B cell (primary cell): ENCODE data around the gene MRPS21. TPM values are rescaled to one million over a fixed set of nuclear protein-coding genes. Genes with fewer than 3 reads are reported as not detected.
A peak's percentile ranks its signal among the peaks of the same experiment; 100 is the strongest.

Experiments used
- ATAC-seq: fragments of 200-7000 bp; cut with Tn5 transposase; one replicate; pipeline ENCODE4 v1.10.0; 2021; ENCODE audit warnings: low read depth, mild to moderate bottlenecking, moderate number of reproducible peaks, moderate library complexity
- CTCF ChIA-PET: fragments of 350-600 bp; sonication (Branson Sonifier 250); formaldehyde crosslinking; loops from one replicate; lab custom pipeline; 2021; ENCODE audit warnings: antibody characterized with exemption, inconsistent platforms; lab: Charles Lee
- POLR2A ChIA-PET: fragments of 350-600 bp; sonication (Branson Sonifier 250); formaldehyde crosslinking; loops from one replicate; lab custom pipeline; 2021; ENCODE audit warnings: antibody characterized with exemption; lab: Charles Lee
- DNase-seq: peaks from one replicate; pipeline ENCODE4 v3.0.0; 2013
- H2AFZ ChIP-seq: 2 replicates; pipeline ENCODE4 v1.6.1; 2012; ENCODE audit warnings: mild to moderate bottlenecking, low read depth, low read length; ENCODE audit not compliant: insufficient read depth, poor library complexity, severe bottlenecking
- H3K27ac ChIP-seq, 2 donors: 1 replicate in 1 of 2; 2 replicates in 1 of 2; pipeline ENCODE4 v1.5.1; 2012 to 2013; ENCODE audit warnings: low read length in 2 of 2, mild to moderate bottlenecking in 2 of 2, moderate library complexity in 1 of 2
- H3K27me3 ChIP-seq, 4 experiments: fragments of 200-600 bp in 1 of 4; sonication (generic) in 1 of 4; replicated peaks in 1 of 4; 1 replicate in 2 of 4; 2 replicates in 2 of 4; pipeline versions ENCODE4 v1.6.1 to v1.7.0; 2013 to 2016; ENCODE audit warnings: low read length in 3 of 4, mild to moderate bottlenecking in 2 of 4, mixed read lengths in 1 of 4, moderate library complexity in 1 of 4; ENCODE audit not compliant: insufficient read depth in 4 of 4, control insufficient read depth in 3 of 4; ENCODE audit errors: control extremely low read depth in 1 of 4
- H3K36me3 ChIP-seq, 2 experiments: replicated peaks in 1 of 2; 1 replicate in 1 of 2; 2 replicates in 1 of 2; pipeline versions ENCODE4 v1.6.1 to v1.7.1; 2013; ENCODE audit warnings: low read length in 1 of 2; ENCODE audit not compliant: insufficient read depth in 2 of 2, control insufficient read depth in 1 of 2; ENCODE audit errors: control extremely low read depth in 1 of 2, extremely low read depth in 1 of 2
- H3K4me1 ChIP-seq, 2 donors: fragments of 200-600 bp in 1 of 2; sonication (generic) in 1 of 2; 1 replicate in 1 of 2; 2 replicates in 1 of 2; pipeline versions ENCODE4 v1.5.1 to v1.6.1; 2013 to 2017; ENCODE audit warnings: low read length in 2 of 2; ENCODE audit not compliant: control insufficient read depth in 2 of 2, insufficient read depth in 2 of 2
- H3K4me2 ChIP-seq: replicated peaks from 2 replicates; pipeline ENCODE3; 2012; ENCODE audit warnings: mild to moderate bottlenecking, low read depth, low read length; ENCODE audit not compliant: poor library complexity, severe bottlenecking
- H3K4me3 ChIP-seq, 5 experiments: fragments of 200-600 bp in 1 of 5; sonication (generic) in 1 of 5; 1 replicate in 3 of 5; 2 replicates in 2 of 5; pipeline versions ENCODE4 v1.5.1 to v1.7.0; 2011 to 2016; ENCODE audit warnings: low read length in 4 of 5, mild to moderate bottlenecking in 4 of 5, low read depth in 2 of 5, control low read depth in 1 of 5, moderate library complexity in 1 of 5; ENCODE audit not compliant: insufficient read depth in 1 of 5; ENCODE audit errors: control extremely low read depth in 1 of 5, extremely low read depth in 1 of 5
- H3K79me2 ChIP-seq: fragments of 200-600 bp; sonication (generic); one replicate; pipeline ENCODE4 v1.6.0; 2016; ENCODE audit warnings: low read length; ENCODE audit not compliant: control insufficient read depth, insufficient read depth
- H3K9ac ChIP-seq: fragments of 200-600 bp; sonication (generic); 2 replicates; pipeline ENCODE4 v1.6.1; 2017; ENCODE audit warnings: mild to moderate bottlenecking, low read length, moderate library complexity
- H3K9me3 ChIP-seq, 3 donors: one replicate each; pipeline versions ENCODE4 v1.6.1 to v1.7.1; 2013; ENCODE audit warnings: low read length in 2 of 3; ENCODE audit not compliant: control insufficient read depth in 2 of 3, insufficient read depth in 1 of 3; ENCODE audit errors: control extremely low read depth in 1 of 3
- H4K20me1 ChIP-seq: 2 replicates; pipeline ENCODE4 v1.6.0; 2012; ENCODE audit warnings: mild to moderate bottlenecking, low read length; ENCODE audit not compliant: insufficient read depth, control insufficient read depth, poor library complexity, severe bottlenecking
- H3K27ac Mint-ChIP-seq: one replicate; pipeline ENCODE4 v1.8.0; 2021; ENCODE audit warnings: mixed read lengths
- H3K27me3 Mint-ChIP-seq: one replicate; pipeline ENCODE4 v1.8.0; 2021; ENCODE audit warnings: mixed read lengths
- H3K4me1 Mint-ChIP-seq: one replicate; pipeline ENCODE4 v1.8.0; 2021; ENCODE audit warnings: mixed read lengths
- H3K4me3 Mint-ChIP-seq: one replicate; pipeline ENCODE4 v1.8.0; 2021; ENCODE audit warnings: mixed read lengths
- H3K9me3 Mint-ChIP-seq: one replicate; pipeline ENCODE4 v1.8.0; 2022; ENCODE audit warnings: mixed read lengths; ENCODE audit not compliant: insufficient read depth
- EZH2 ChIP-seq: IDR thresholded peaks from 2 replicates; pipeline ENCODE4 v1.6.1; 2012; ENCODE audit warnings: borderline replicate concordance, low read depth, mild to moderate bottlenecking, moderate library complexity, low read length; ENCODE audit not compliant: insufficient read depth, poor library complexity, severe bottlenecking
- WGBS: methylation state at CpG from one replicate; pipeline ENCODE4 v1.1.5; 2013; ENCODE audit warnings: missing lambda C conversion rate; ENCODE audit not compliant: insufficient coverage; 5-methylcytosine and 5-hydroxymethylcytosine counted together
- intact Hi-C: fragments of 100-400 bp; cut with micrococcal nuclease; formaldehyde crosslinking; loops from one replicate; pipeline ENCODE4 v1.10.0; 2022
- polyA plus RNA-seq: library from polyadenylated mRNA; depleted of rRNA; stranded (reverse); fragments of >200 nt; gene quantifications from 2 replicates; pipeline ENCODE4 v1.2.3, GENCODE V29; 2012
- total RNA-seq, 2 donors: library from RNA; stranded (reverse); fragments of 120-200 nt in 1 of 2; gene quantifications; 1 replicate in 1 of 2; 2 replicates in 1 of 2; pipeline versions ENCODE4 v1.2.3 to v1.2.4, GENCODE V29; 2013 to 2022
- TF ChIP-seq, protein P1 (sequence below): fragments of 200-600 bp; IDR thresholded peaks from one replicate; pipeline ENCODE4 v1.8.0; 2022; ENCODE audit warnings: antibody characterized with exemption, mild to moderate bottlenecking

Gene MRPS21
- total and polyA plus RNA-seq, 2 donors (not counting 1 experiment from before 2014, with no cell fraction given): 50.1 to 60.4 TPM

- ATAC-seq (peak; percentile 98), DNase-seq (peak; percentile 96)
- peaks cover 19 to 27% of the 10 kb centered on the region in 2 donors for H3K4me1 ChIP-seq
- H4K20me1 ChIP-seq: peaks cover 8% of the 10 kb centered on the region
- no peak for TF ChIP-seq EZH2
- TF ChIP-seq, protein P1, sequence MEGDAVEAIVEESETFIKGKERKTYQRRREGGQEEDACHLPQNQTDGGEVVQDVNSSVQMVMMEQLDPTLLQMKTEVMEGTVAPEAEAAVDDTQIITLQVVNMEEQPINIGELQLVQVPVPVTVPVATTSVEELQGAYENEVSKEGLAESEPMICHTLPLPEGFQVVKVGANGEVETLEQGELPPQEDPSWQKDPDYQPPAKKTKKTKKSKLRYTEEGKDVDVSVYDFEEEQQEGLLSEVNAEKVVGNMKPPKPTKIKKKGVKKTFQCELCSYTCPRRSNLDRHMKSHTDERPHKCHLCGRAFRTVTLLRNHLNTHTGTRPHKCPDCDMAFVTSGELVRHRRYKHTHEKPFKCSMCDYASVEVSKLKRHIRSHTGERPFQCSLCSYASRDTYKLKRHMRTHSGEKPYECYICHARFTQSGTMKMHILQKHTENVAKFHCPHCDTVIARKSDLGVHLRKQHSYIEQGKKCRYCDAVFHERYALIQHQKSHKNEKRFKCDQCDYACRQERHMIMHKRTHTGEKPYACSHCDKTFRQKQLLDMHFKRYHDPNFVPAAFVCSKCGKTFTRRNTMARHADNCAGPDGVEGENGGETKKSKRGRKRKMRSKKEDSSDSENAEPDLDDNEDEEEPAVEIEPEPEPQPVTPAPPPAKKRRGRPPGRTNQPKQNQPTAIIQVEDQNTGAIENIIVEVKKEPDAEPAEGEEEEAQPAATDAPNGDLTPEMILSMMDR: no peak
- peak within 1 kb of the TSS; percentile 93 for H3K4me2 ChIP-seq
- Mint-ChIP-seq H3K27ac (peak within 1 kb of the TSS; percentile 98), H3K27me3 (peaks cover 6% of the 10 kb centered on the region), H3K9me3 (no peaks in the 10 kb centered on the region), H3K4me1 (peaks cover 30% of the 10 kb centered on the region), H3K4me3 (peak within 1 kb of the TSS; percentile 97)
- H3K27ac ChIP-seq: peak within 1 kb of the TSS; percentile 94 to 95
- POLR2A ChIA-PET: interaction anchor here (0.6 to 1.2 kb wide), 5 partner anchors 13 to 382 kb away, joined by 3 to 7 read pairs (median 6); partner anchors contain the start of genes ANP32E, CIART and RPRD2
- 1% methylated on average over 44 of the region's 49 CpGs for WGBS
- peaks cover 31% of the 10 kb centered on the region for H3K79me2 ChIP-seq
- H3K9ac ChIP-seq: peak within 1 kb of the TSS; percentile 98
- no peaks in the 10 kb centered on the region for H3K9me3 ChIP-seq
- H2AFZ ChIP-seq: peak within 1 kb of the TSS; percentile 90
- intact Hi-C loops: loop anchor here (1.0 kb wide), 5 partner anchors 12 to 95 kb away; partner anchors contain the start of genes ANP32E, MRPS21 and RPRD2
- no peaks in the 10 kb centered on the region for H3K27me3 ChIP-seq
- CTCF ChIA-PET: interaction anchor here (1.0 to 4.3 kb wide), 3 partner anchors 9 to 13 kb away, joined by 4 to 22 read pairs (median 21); no protein-coding TSS in a partner anchor
- peaks cover 0 to 28% of the 10 kb centered on the region in 2 experiments for H3K36me3 ChIP-seq
- H3K4me3 ChIP-seq: peak within 1 kb of the TSS; percentile 62 to 98 (median 95)
Observed at GRCh38 chr1:150268705-150269403, 24.8 kb upstream of the MRPS21 start, which contains the start of gene APH1A. APH1A (minus strand) TSS chr1:150269016; CDS start chr1:150268810, 206 bp downstream.
